ENCODE results near the gene SH3GL1.
A peak's percentile ranks its signal among the peaks of the same experiment; 100 is the strongest.

SH3GL1 gene

DNA sequence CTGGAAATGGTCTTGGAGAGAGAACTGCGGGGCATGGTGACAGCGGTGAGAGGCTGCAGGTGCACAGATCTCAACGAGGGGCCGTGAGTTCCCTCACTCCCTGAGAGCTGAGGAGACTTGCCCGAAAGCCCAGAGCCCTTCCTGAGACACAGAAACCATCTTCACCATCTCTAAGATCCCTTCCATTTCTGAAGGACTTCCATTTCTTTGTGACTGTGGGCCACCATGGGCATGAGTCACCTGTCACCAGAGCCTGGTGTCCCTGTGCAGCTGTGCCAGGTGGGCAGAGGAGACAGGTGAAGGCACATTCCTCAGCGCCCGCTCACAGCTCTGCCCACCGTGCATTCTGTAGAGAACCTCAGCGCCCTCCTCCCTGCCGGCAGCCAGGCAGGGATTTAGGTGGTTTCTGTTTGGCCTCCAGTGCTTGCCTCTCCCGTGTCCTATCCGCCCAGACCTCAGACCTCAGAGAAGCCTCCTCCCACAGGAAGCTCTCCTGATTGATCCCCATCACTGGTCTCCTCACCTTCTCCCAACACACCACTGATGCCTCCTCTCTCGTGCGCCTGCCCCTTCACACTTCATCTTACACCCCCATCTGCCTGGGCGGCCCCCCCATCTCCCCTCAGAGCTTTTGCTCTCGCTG is 24.2 kb downstream of the SH3GL1 start:
- no peak for DNase-seq (ENCODE audit: low read depth in 2 of 2)

DNA sequence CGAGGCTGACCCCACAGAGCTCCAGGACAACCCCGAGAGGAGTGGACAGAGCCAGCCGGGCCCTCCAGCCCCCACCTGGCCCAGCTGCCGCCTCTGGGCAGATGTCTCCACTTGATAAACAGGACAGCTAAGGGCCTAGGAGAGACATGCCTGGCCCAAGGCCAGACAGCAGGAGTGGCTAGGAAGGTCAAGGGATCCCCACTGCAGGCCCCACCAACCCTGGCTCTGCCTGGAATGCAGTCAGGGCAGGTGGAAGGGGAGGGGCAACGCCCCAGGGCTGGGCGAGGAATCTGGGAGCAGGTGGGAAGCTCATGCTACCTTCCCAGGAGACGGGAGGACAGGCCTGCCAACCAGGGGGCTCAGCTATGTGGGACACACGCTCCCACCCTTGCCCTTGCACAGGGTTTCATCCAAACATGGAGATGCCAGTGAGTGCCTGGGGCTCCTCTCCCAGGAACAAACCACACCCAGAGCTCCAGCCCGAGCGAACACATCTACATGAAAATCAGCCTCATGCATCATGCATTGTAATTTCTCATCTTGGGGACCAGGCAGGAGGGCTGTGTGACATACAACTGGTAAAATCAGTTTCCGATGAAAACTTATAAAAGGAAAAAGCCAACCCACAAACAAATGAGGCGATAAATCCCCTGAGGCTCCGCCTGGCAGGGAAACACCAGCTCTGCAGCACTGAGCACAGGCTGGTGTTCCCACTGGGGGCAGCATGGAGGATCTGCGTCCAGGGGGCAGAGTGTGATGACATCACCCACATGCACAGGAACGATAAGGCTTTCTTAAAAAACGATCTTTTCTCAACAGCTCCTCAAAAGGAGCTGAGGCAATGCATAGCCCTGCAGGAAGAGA is 25.0 kb downstream of the SH3GL1 start:
- peak; percentile 21 to 39 for DNase-seq (ENCODE audit: low read depth in 2 of 2)

DNA sequence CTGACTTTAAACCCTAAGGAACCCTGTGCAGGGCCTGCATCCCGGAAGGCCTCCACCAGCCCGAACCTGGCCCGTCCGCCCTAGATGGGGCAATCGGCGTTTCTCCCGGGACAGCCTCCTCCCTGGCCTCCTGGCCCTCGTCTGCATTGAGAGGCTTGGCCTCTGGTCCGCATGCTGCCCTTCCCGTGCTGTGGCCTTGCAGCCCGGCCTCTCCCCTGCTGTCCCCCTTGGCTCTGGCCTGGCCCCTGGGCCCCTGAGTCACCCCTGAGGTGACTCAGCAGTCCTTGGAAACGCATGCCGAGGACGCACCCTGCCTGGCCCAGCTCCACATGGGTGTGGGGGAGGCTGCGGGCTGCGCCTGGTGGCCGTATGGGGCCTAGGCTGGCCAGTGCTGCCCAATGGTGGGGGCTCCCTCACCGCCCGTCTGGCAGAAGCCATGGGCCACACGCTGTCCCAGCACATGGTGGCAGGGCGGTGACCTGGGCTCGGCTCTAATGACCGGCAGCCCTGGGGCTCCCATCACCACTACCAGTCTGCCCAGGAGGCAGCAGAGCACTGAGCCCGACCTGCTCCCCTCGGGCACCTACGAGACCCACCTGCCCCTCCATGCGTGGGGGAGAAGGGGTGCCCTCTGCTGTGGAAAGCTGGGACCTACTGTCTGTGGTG is 25.7 kb downstream of the SH3GL1 start:
- DNase-seq (ENCODE audit: low read depth in 2 of 2), result peak; percentile 23 to 32

DNA sequence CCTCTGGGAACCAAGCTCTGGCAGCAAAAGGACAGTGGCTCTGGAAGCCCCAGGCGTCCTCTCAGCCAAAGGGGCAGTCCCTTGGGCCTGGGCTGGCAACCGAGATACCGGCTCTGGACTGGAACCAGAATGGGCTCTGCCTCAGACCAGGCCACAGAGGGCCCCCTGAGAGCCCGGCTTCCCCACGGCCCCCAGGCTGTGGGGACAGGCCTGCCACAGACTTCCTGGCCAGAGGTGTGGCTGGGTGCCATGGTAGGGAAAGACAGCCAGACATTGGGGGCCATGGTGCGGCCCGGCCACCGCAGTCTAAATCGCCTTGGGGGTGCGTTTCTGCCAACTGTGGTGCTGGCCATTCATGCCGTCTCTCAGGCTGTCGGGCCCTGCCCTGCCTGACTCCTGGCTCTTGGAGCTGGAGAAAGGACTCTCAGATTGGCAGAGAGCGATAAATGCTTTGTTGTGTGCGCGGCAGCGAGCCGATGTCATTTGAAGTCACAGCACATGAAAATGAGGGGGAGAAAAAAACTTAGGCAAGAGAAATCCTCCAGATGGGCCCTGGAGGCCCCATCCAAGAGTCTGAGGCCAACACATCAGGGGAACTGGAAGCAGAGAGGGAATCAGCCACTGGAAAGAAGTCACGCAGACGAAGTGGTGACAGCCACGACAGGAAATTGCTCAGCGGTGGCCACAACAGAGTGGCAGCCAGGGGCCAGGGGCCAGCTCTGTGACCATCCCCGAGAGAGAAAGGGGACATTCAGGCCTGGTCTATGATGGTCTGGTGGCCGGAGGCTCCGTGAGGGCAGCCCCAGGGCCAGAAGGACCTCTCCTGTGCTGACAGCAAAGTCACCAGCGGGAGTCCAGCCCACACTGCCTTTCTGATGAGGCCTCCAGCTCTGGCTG is 26.5 kb downstream of the SH3GL1 start:
- peak in 1 of 2 experiments; percentile 12 for DNase-seq (ENCODE audit: low read depth in 2 of 2)

DNA sequence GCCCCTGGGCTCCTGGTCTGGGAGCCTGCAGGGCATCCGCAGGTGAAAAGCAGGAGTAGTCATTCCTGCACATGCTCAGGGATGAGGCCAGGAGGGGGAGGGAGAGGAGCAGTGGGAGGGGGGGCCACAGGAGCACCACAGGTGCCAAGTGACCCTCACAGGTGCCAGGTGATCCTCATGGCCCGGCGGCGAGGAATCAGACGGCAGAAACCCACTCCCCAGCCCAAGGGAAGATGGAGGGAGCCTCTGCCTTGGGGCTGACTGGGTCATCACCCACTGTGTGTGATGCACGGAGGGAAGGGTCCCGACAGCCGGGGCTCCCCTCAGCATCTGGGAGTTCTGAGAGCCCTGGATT is 27.4 kb downstream of the SH3GL1 start:
- DNase-seq (ENCODE audit: low read depth in 2 of 2), result no peak

DNA sequence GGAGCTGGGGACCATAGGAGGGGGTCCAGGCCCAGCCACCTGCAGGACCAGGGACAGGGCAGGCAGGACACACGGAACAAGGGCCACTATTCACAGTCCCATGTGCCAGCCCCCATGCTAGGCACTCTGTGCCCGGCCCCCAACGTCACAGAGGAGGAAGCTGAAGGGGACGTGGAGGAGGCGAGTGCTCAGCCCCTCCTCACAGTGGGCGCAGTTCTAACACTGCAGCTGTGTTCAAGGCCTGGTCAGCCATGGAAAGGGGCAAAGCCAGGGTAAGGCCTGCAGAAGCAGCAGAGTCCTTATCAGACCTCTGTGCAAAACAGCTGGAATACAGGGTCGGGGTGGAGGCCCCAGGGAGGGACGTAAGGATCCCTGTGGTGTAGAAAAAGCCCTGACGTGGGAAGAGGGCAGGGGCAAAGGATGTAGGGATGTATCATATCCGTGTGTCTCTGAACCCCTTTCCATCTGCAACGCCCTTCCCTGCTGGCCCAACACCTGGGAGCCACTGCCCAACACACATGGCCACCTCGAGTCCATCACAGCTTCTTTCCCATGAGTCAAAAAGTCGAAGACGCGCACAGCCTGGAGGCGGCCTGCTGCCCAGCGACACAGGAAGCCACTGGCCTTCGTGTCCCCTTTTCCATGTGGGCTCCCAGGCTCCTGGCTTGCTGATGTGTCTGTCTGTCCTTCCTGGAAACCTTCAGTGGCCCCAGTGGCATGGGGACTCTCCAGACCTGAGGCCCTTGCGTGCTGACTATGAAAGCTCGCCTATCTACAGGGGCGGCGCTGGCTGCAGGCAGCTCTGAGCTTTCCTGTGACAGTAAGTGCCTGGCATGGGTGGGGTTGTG is 28.0 kb downstream of the SH3GL1 start:
- DNase-seq (ENCODE audit: low read depth in 2 of 2), result no peak

DNA sequence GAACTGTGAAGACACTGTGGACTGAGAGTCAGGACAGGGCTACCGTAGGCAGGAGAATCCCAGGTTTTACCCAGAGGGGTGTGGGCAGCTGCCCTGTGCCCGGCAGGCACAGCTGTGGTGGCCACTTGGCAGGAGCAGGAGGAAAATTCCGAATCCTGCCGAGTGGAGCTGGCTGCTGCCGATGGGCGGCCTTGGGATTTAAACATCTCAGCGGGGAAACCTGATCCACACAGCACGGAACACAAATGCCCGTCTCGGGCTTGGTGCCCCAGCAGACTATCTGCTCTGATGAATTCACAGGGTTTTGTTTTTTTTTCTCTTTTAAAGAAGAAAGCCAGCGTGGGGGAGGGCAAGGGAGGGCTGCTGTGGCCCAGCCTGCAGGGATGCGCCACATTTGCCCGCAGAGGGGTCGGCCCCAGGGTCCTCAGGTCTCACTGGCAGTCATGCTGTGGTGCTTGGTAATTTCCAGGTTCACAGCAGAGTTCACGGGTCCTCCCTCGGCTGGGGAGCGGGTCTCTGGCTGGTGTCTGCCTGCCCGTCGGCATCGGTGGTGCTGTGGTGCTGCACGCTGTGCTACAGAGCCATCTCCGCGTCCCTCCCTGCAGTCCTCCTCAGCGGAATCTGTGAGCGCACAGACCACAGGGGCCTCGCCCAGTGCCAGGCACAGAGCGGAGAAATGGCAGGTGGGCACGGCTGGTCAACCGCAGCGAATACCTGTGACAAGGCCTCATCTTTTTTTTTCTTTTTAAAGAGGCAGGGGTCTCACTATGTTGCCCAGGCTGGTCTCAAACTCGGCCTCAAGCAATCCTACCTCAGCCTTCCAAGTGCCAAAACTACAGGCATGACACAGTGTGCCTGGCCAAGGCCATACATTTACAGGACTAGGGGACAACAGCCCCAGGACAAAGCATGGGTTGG is 28.8 kb downstream of the SH3GL1 start:
- DNase-seq (ENCODE audit: low read depth in 2 of 2), result no peak

DNA sequence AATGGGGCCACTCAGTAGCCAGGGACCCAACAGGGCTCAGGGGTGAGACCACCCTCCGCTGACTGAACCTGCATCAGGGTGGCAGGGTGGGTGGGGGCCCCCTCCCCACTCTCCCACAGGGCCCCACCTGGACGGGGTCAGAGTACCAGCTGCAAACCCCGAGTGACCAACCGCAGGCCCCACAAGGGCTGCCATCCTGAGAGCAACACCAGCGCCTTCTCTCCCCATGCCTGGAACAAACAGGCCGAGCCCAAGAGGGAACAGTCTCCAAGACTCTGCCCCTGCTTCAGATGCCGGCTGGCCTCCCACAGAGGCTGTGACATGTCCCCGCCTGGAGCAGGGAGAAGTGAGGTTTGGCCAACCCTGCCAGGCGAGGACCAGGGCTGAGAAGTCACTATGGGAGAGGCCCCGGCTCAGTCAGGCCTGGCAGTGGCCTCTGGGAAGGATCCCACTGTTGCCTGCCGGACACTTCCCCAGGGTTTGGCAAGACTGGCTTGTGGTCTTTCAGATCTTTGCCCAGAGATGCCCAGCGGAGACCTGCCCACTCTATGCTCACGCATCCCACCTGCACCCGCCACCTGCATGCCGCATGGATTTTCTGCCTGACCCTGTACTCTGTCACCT is 29.8 kb downstream of the SH3GL1 start:
- DNase-seq (ENCODE audit: low read depth in 2 of 2), result no peak

DNA sequence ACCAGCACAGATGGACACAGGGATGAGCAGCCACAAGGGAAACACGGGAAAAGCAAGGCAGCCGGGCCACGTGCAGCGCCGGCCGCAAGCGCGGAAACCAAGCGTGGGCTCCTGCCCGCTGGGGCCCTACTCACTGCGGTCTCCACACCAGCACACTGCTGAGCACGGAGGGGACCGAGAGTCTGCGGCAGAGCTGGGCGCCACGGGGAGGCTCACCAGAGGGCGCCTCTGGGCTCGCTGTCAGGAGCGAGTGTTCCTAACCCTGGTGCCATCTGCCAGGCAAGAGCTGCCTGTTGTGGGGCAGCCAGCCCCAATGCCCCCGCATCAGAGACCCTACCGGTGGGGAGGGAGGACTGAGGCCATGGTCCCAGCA is 30.5 kb downstream of the SH3GL1 start:
- no peak for DNase-seq (ENCODE audit: low read depth in 2 of 2)

DNA sequence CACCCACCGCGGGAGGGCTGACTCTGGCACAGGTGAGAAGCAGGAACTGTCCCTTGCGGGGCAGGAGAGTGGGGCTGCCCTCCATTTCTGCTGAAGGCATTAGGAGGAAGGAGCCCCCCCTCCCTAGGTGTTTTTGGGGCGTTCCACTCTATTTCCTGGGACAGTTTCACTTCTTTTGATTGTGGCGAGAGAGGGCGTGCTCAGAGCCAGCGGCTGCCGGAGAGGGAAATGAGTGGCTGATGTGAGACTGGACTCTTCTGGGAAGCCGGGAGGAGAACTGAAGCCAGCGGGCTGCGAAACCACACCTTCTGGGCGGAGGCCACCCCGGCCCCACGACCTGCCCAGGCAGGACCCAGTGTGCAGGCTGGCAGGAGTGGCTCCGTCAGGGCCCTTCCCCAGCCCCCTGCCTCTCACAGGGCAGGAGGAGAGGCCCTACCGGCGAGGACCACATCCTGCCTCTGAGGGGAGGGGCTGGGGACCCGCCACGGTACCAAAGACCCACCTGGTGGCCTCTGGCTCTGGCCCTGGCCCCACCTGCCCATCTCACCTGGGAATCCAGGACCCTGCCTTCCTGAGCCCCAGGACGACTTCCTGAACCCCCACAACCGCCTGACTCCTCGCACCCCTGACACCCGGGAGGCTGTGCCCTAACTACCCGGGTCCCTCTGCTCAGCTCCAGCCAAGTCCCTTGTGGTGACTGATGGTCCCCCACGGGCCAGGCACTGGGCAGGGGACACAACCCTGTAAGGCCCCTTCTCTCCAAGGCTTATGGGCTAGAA is 31.0 kb downstream of the SH3GL1 start:
- no peak for DNase-seq (ENCODE audit: low read depth in 2 of 2)

DNA sequence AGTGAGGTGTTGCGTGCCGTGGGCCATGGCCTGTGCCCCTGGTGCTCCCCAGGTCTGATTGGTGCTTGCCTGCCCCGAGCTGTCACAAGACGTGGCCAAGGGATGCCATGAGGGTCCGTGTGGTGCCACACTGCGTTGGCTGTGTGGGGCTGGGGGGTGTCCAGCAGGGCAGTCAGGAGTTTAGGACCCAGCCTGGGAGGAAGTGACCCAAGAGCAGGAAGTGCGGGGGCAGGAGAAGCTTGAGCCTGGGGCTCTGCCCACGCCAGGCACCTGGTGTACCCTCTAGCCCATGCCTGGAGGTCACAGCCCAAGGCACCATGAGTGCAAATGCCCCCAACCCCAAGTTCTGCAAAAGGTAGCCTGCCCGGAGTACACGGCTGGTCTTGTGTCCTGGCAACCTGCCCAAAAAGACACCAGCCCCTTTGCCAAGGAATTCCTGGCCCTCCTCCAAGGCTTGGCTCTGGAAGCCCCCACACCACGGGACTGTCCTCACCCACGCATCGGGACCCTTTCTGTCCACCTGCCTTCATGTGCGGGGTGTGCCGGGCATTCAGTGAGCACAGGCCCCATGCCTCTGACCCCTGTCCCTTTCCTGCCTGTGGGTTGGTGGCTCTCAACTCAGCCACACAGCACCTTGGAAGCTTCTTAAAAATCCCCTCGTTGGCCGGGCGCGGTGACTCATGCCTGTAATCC is 32.1 kb downstream of the SH3GL1 start:
- DNase-seq (ENCODE audit: low read depth in 2 of 2), result no peak

DNA sequence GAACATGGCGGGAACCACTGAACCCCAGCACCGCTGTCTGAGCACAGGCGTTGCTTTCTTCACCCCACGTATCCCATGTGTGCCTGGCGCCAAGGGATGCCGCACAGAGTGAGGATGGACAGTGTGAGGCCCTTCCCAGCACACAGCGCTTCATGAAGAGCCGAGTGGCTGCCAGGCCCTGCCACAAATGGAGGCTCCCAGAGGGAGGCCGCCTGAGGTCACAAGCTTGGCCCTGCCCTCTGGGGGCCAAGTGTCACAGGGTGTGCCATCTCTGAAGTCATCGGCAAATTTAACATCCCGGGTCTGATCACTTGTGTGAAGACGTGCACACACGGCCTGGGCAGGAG is 32.6 kb downstream of the SH3GL1 start:
- no peak for DNase-seq (ENCODE audit: low read depth in 2 of 2)

DNA sequence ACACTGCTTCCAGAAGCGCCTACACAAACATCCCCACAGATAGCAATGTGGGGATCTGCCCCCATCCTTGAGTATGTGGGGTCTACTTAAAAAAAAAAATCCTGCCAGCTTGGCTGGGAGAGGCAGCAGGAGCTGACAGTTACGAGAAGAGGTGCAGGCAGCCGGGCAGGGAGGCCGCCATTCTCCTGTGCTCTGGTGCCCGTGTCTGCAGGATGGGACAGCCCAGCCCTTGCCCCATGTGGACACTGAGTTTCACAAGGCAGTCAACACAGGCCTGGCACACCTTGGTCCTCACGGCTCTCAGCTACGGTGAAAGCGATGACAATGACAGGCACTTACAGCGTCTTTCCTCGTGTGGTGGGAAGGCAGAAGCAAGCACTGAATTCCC is 33.0 kb downstream of the SH3GL1 start:
- DNase-seq (ENCODE audit: low read depth in 2 of 2), result no peak

DNA sequence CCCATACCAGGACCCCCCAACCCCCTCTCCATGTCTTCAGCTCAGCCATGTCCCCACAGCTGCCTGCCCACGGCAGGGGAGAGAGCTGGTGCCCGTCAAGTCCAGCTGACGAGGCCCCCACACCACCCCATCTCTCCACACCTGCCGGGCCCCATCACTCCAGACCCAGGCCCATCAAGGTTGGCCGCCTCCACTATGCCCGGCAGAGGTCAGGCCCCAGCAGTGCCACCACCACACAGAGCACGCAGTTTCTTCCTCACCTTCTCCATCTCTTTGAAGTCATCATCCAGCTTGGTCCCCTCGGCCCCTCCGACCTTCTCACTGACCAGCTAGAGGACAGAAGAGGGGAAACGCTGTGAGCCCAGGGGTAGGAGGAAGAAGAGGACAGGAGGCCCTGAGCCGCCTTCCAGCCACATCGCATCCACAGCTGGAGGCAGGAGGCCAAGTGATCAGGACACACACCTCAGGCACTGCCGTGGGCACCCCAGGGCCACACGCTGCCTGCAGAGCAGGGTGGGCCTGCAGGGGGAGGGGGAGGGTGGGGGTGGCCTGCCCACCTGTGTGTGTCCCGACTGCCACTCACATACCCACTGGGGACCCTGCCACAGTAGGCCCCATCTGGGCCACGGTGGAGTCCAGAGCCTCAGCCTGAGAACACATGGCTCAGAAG is 33.5 kb downstream of the SH3GL1 start:
- no peak for DNase-seq (ENCODE audit: low read depth in 2 of 2)

DNA sequence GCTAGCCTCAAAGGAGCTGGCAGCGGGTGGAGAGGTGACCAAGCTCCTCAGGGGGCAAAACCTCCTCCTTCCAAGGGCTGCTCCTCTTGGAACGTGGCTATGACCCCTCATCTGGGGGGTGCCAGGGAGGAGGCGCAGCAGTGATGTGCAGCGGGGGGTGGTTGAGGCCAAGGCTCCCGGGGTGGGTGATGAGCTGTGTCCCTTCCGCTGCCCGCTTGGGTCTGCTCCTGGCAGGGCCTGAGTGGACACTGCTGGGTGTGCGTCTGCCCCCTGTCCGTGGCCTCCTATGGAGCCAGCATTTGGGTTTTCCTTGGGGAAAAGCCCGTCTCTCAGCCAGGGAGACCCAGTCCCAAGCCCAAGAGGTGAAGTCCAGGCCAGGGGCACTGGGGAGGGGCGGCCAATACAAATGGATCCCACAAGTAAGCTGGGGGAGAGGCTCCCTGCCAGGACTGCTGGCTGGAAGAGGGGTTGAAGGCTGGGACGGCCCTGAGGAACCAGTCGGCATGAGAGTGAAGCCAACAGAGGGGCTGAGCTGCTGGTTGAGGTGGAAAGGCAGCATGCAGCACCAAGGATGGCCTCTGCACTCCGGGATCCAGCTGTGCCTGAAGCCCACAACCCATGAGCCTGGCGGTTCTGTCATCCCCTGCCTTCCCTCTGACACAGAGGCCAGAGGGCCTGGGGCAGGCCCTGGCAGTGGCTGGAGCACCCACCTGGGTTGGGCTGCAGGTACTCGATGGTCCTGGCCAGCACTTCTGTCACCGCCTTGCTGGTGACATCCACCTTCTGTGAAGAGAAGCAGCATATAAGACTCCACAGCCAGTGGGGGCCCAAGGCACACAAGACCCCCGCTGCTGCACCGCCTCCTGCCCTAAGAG is 34.3 kb downstream of the SH3GL1 start:
- DNase-seq (ENCODE audit: low read depth in 2 of 2), result no peak

DNA sequence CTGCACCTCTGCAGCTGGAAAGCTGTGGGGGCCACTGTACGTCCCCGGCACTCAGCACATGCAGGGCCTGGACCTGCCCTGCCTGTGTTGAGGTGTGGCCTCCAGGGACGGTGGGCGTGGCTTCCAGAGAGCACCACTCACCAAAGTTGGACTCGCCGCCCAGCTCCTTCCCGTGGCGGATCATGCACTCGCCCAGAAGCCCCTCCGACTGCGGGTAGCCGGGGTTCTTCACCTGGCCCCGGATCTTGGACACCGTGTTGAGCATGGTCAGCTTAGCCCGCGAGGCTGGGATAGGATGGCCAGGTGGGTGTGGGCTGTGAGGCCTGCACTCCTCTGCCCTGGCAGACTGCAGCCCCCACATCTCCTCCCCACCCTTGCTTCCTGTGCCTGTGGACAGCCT is 35.0 kb downstream of the SH3GL1 start:
- DNase-seq (ENCODE audit: low read depth in 2 of 2), result no peak

Measured in fibroblast of skin of left quadriceps (primary cell).